ENCODE results near the gene CLIP1.

DNA sequence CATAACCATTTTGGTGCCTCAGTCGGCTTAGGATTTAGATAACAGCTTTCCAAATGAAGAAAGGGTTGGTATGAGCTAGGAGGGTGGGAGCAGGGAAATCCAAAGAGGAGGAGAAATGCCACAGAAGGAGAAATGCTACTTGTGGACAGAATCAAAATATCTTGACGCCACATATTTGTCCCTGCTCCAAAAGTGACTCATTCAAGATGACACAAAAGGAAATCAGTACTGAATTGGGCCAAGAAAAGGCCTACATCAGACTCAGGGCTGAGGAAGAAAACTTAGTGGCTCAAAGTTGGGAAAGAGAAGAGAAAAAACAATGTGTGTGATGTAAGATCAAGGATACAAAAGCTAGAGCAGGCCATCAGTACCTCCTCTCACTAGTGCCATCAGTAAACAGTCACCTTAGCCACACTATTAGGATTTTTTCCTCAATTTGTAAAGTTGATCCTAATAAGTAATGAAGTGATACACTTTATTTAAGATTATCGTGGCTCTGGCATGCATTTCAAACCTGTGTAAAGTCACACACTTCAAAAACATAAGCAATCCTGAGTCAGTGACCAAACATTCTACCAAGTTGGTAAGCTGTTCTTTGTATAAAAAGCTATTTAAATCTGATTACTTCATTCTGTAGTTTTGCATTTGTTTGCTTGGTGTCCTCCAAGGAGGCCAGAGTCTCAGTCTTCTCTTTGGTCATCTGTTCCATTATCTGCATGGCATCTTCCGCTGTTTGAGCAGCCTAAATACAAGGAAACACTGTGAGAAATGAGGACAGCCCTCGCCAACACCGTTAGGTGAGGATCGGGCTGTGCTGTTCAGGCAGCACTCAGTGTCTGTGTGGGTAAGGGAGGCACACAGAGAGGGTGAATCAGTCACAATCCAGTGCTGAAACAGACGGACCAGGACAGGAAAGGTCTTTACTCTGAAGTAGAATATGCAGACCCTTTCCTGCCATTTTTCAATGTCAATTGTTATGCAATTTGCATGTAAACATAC, 103.6 kb downstream of the CLIP1 start:
- TF ChIP-seq, protein P1, sequence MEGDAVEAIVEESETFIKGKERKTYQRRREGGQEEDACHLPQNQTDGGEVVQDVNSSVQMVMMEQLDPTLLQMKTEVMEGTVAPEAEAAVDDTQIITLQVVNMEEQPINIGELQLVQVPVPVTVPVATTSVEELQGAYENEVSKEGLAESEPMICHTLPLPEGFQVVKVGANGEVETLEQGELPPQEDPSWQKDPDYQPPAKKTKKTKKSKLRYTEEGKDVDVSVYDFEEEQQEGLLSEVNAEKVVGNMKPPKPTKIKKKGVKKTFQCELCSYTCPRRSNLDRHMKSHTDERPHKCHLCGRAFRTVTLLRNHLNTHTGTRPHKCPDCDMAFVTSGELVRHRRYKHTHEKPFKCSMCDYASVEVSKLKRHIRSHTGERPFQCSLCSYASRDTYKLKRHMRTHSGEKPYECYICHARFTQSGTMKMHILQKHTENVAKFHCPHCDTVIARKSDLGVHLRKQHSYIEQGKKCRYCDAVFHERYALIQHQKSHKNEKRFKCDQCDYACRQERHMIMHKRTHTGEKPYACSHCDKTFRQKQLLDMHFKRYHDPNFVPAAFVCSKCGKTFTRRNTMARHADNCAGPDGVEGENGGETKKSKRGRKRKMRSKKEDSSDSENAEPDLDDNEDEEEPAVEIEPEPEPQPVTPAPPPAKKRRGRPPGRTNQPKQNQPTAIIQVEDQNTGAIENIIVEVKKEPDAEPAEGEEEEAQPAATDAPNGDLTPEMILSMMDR (IDR thresholded peaks at IDR 0.05): no peak
- TF ChIP-seq EZH2 (IDR thresholded peaks at IDR 0.05) (no peak), EZH2phosphoT487 (IDR thresholded peaks at IDR 0.05) (no peak)

Measured in neural progenitor cell (in vitro differentiated cells).